SK-N-MC (cell line): ENCODE measurements around the gene NME9.

Experiments used
- EZH2 ChIP-seq: fragments of 200-600 bp; sonication (generic); IDR thresholded peaks from one replicate; pipeline ENCODE4 v1.6.1; 2017; ENCODE audit warnings: antibody characterized with exemption
- POLR2AphosphoS5 ChIP-seq: IDR thresholded peaks from 2 replicates; pipeline ENCODE4 v1.6.1; 2012; ENCODE audit warnings: mild to moderate bottlenecking, low read depth, low read length, borderline replicate concordance

DNA sequence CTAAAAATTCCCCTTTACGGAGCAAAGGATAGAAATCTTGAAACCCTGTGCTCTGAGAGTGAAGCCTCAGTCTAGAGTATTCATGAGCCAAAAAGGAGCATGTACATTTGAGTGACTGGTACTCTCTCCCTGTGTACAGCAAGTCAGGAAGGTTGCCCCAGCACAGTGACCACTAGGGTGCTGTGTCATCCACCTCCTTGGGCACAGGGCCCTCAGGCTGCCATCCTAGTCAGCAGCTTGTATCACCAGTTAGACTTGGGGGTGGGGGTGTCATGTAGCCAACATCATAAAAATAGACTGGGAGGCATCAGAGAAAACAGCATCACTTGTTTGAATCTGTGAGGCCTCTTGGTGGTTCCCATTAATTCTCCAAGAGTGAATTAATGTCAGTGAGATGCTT is 12.0 kb downstream of the NME9 start:
- no peak for TF ChIP-seq EZH2
- no peak for TF ChIP-seq POLR2AphosphoS5
